Endodermal cell (in vitro differentiated cells): ENCODE measurements around the gene THAP7. TPM values are rescaled to one million over a fixed set of nuclear protein-coding genes. Genes with fewer than 3 reads are reported as not detected.
"Not testable (repeated sequence)": the region's sequence is repeated elsewhere in the genome, so short reads cannot be mapped to it uniquely, and the experiment has no call there.

Experiments
- DNase-seq: peaks from one replicate; pipeline ENCODE4 v3.0.0-alpha.2; 2017
- H3K27ac ChIP-seq: 2 replicates; pipeline ENCODE4 v1.5.1; 2013; ENCODE audit warnings: mild to moderate bottlenecking, low read depth, low read length, moderate library complexity
- H3K27me3 ChIP-seq: 2 replicates; pipeline ENCODE4 v1.6.1; 2013; ENCODE audit warnings: mild to moderate bottlenecking, low read length, moderate library complexity; ENCODE audit not compliant: insufficient read depth, control insufficient read depth, poor library complexity, severe bottlenecking
- H3K36me3 ChIP-seq: 2 replicates; pipeline ENCODE4 v1.7.0; 2013; ENCODE audit warnings: mild to moderate bottlenecking, low read length, moderate library complexity; ENCODE audit not compliant: control insufficient read depth, insufficient read depth
- H3K4me1 ChIP-seq: one replicate; pipeline ENCODE4 v1.7.0; 2013; ENCODE audit warnings: low read length; ENCODE audit not compliant: control insufficient read depth, insufficient read depth
- H3K4me3 ChIP-seq: 2 replicates; pipeline ENCODE4 v1.5.1; 2013; ENCODE audit warnings: mild to moderate bottlenecking, low read length, moderate library complexity
- H3K9ac ChIP-seq: 2 replicates; pipeline ENCODE4 v1.6.1; 2013; ENCODE audit warnings: mild to moderate bottlenecking, low read length, moderate library complexity; ENCODE audit not compliant: poor library complexity, severe bottlenecking; ENCODE audit errors: extremely low read depth
- H3K9me3 ChIP-seq: 2 replicates; pipeline ENCODE4 v1.6.1; 2013; ENCODE audit warnings: mild to moderate bottlenecking, low read length, moderate library complexity; ENCODE audit not compliant: control insufficient read depth
- H3K27ac Mint-ChIP-seq: 2 replicates; pipeline ENCODE4 v1.8.0; 2020; ENCODE audit warnings: mixed read lengths
- H3K27me3 Mint-ChIP-seq: 2 replicates; pipeline ENCODE4 v1.8.0; 2021; ENCODE audit warnings: mild to moderate bottlenecking, mixed read lengths; ENCODE audit not compliant: insufficient read depth
- H3K36me3 Mint-ChIP-seq: 2 replicates; pipeline ENCODE4 v1.8.0; 2020; ENCODE audit warnings: low read depth, mixed read lengths
- H3K4me1 Mint-ChIP-seq: 2 replicates; pipeline ENCODE4 v1.8.0; 2020; ENCODE audit warnings: mixed read lengths
- H3K4me3 Mint-ChIP-seq: 2 replicates; pipeline ENCODE4 v1.8.0; 2020; ENCODE audit warnings: mild to moderate bottlenecking, moderate library complexity, mixed read lengths
- H3K9me3 Mint-ChIP-seq: 2 replicates; pipeline ENCODE4 v1.8.0; 2020; ENCODE audit warnings: mild to moderate bottlenecking, mixed read lengths
- CTCF ChIP-seq: fragments of 200-600 bp; sonication (generic); conservative IDR thresholded peaks from 2 replicates; pipeline ENCODE4 v1.5.0; 2021; ENCODE audit warnings: antibody characterized with exemption, mild to moderate bottlenecking
- WGBS, 2 experiments: methylation state at CpG; one replicate each; pipeline versions ENCODE4 v1.1.5 to v1.1.7; 2013; ENCODE audit warnings: missing lambda C conversion rate in 2 of 2, mixed read lengths in 1 of 2; ENCODE audit not compliant: insufficient coverage in 1 of 2, insufficient read length in 1 of 2; 5-methylcytosine and 5-hydroxymethylcytosine counted together
- total RNA-seq, 2 donors: library from RNA; stranded (reverse); fragmentation: NEBNext Ultra II Directional in 1 of 2; extraction: Animal tissue kit (Norgen Biotek cat#: 25700) in 1 of 2; gene quantifications; 2 replicates in 1 of 2; 3 replicates in 1 of 2; pipeline ENCODE4 v1.2.1, GENCODE V29; 2021

THAP7 gene
- total RNA-seq, 2 donors from 2014 or later = 16.6 to 19.6 TPM

- WGBS, 2 experiments = 82 to 92% methylated on average over 5 to 20 of the region's 21 CpGs
Measured at GRCh38 chr22:20972933-20973577, 28.9 kb downstream of the THAP7 start.

GRCh38 chr22:20972014-20972694 lies 29.8 kb downstream of the THAP7 start:
- H3K9me3 ChIP-seq, H3K4me3 Mint-ChIP-seq, H3K36me3 Mint-ChIP-seq, H3K9ac ChIP-seq, H3K4me3 ChIP-seq, H3K36me3 ChIP-seq, H3K27ac Mint-ChIP-seq, DNase-seq, H3K4me1 ChIP-seq, H3K9me3 Mint-ChIP-seq, H3K27ac ChIP-seq: not testable (repeated sequence)
- Mint-ChIP-seq H3K4me1 (peaks cover 11% of the 10 kb centered on the region), H3K27me3 (peaks cover 93% of the 10 kb centered on the region)
- H3K27me3 ChIP-seq = peaks cover 72% of the 10 kb centered on the region
- WGBS, 2 experiments = 93 to 96% methylated on average over 8 to 10 of the region's 11 CpGs

More at GRCh38 chr22:20972933-20973577, 28.9 kb downstream of the THAP7 start:
- H3K27ac Mint-ChIP-seq = no peak overlapping the region
- H3K9me3 ChIP-seq = peaks cover under 1% of the 10 kb centered on the region
- no peaks in the 10 kb centered on the region for H3K36me3 Mint-ChIP-seq
- no peak overlapping the region for H3K27ac ChIP-seq
- peaks cover 72% of the 10 kb centered on the region for H3K27me3 ChIP-seq
- no peaks in the 10 kb centered on the region for H3K36me3 ChIP-seq
- no peak overlapping the region for H3K4me3 Mint-ChIP-seq
- DNase-seq = no peak
- H3K4me3 ChIP-seq = no peak overlapping the region
- H3K27me3 Mint-ChIP-seq = peaks cover 93% of the 10 kb centered on the region
- H3K9ac ChIP-seq = no peak overlapping the region
- H3K4me1 ChIP-seq = peaks cover 4% of the 10 kb centered on the region
- peaks cover 3% of the 10 kb centered on the region for H3K9me3 Mint-ChIP-seq
- no peak for TF ChIP-seq CTCF
- H3K4me1 Mint-ChIP-seq = peaks cover 10% of the 10 kb centered on the region

GRCh38 chr22:20970939-20971657 lies 30.8 kb downstream of the THAP7 start:
- 29 to 50% methylated on average over 1 to 4 of the region's 4 CpGs for WGBS, 2 experiments
- H3K36me3 Mint-ChIP-seq = no peaks in the 10 kb centered on the region
- H3K4me1 Mint-ChIP-seq = peaks cover 11% of the 10 kb centered on the region
- Histone ChIP-seq H3K9ac (no peak overlapping the region), H3K9me3 (no peaks in the 10 kb centered on the region), H3K4me3 (no peak overlapping the region), H3K4me1 (peaks cover 4% of the 10 kb centered on the region), H3K27ac (no peak overlapping the region), H3K27me3 (peaks cover 72% of the 10 kb centered on the region), H3K36me3 (no peaks in the 10 kb centered on the region)
- TF ChIP-seq CTCF = no peak
- no peaks in the 10 kb centered on the region for H3K9me3 Mint-ChIP-seq
- H3K4me3 Mint-ChIP-seq = no peak overlapping the region
- peak; percentile 66 for DNase-seq
- H3K27ac Mint-ChIP-seq = no peak overlapping the region
- H3K27me3 Mint-ChIP-seq = peaks cover 91% of the 10 kb centered on the region
